GM12878 (cell line): ENCODE measurements around the gene TBC1D8. TPM values are rescaled to one million over a fixed set of nuclear protein-coding genes. Genes with fewer than 3 reads are reported as not detected.

Experiments used
- ATAC-seq: fragments of 200-7000 bp; cut with Tn5 transposase; 3 replicates; pipeline ENCODE4 v1.9.1; 2020; ENCODE audit warnings: mild to moderate bottlenecking, moderate library complexity
- BruUV-seq: library from RNA; stranded (reverse); fragments of 400-500 nt; replicated peaks from 2 replicates; lab custom pipeline; 2021; lab: Mats Ljungman, UMichigan
- CTCF ChIA-PET: fragments of 300-600 bp; sonication (Branson Sonifier 250); formaldehyde crosslinking; extraction: SDS; loops from one replicate; lab custom pipeline; 2021; ENCODE audit warnings: inconsistent platforms; lab: Yijun Ruan, JAX
- POLR2A ChIA-PET: fragments of 350-600 bp; formaldehyde crosslinking; extraction: SDS; loops from one replicate; lab custom pipeline; 2021; ENCODE audit warnings: inconsistent platforms; lab: Charles Lee
- RAD21 ChIA-PET: fragments of 300-600 bp; sonication (Branson Sonifier 250); formaldehyde crosslinking; loops from one replicate; lab custom pipeline; 2023; ENCODE audit warnings: antibody characterized with exemption; ENCODE audit not compliant: unreplicated experiment; lab: Charles Lee
- SMC1A ChIA-PET: fragments of 300-600 bp; sonication (Branson Sonifier 250); formaldehyde crosslinking; loops from one replicate; lab custom pipeline; 2023; ENCODE audit not compliant: unreplicated experiment, uncharacterized antibody; lab: Charles Lee
- DNase-seq: peaks from one replicate; pipeline ENCODE4 v3.0.0-alpha.2; 2011; ENCODE audit warnings: low read depth, low spot score
- FAIRE-seq: peaks from 3 replicates; lab custom pipeline; 2011; peaks lifted over from hg19 to GRCh38; lab: Jason Lieb, UNC
- H2AFZ ChIP-seq: 2 replicates; pipeline ENCODE4 v1.6.0; 2011; ENCODE audit warnings: low read depth, low read length, control low read depth; ENCODE audit not compliant: control insufficient read depth
- H3K27ac ChIP-seq: 2 replicates; pipeline ENCODE4 v1.5.1; 2011; ENCODE audit warnings: control low read depth; ENCODE audit not compliant: control insufficient read depth, insufficient read depth
- H3K27me3 ChIP-seq, 2 experiments: replicated peaks in 1 of 2; 2 replicates each; pipeline versions ENCODE4 v1.6.0 to v1.6.1; 2011; ENCODE audit warnings: low read length in 1 of 2; ENCODE audit not compliant: control insufficient read depth in 2 of 2, insufficient read depth in 2 of 2
- H3K36me3 ChIP-seq, 2 experiments: 2 replicates each; pipeline ENCODE4 v1.5.1; 2011; ENCODE audit warnings: low read length in 1 of 2; ENCODE audit not compliant: control insufficient read depth in 2 of 2, insufficient read depth in 2 of 2
- H3K4me1 ChIP-seq: 2 replicates; pipeline ENCODE4 v1.6.1; 2011; ENCODE audit warnings: mild to moderate bottlenecking, low read length, moderate library complexity, mixed read lengths; ENCODE audit not compliant: control insufficient read depth, insufficient read depth
- H3K4me2 ChIP-seq: 2 replicates; pipeline ENCODE4 v1.6.0; 2011; ENCODE audit warnings: control low read depth; ENCODE audit not compliant: control insufficient read depth, insufficient read depth
- H3K4me3 ChIP-seq: fragments of 200-600 bp; sonication (generic); 2 replicates; pipeline ENCODE4 v1.5.1; 2016
- H3K79me2 ChIP-seq: 2 replicates; pipeline ENCODE4 v1.6.0; 2011; ENCODE audit warnings: low read length; ENCODE audit not compliant: control insufficient read depth, insufficient read depth
- H3K9ac ChIP-seq: 2 replicates; pipeline ENCODE4 v1.8.0; 2011; ENCODE audit warnings: low read length, control low read depth, mixed read lengths; ENCODE audit not compliant: control insufficient read depth, insufficient read depth
- H3K9me3 ChIP-seq: replicated peaks from 3 replicates; pipeline ENCODE4 v1.5.1; 2011; ENCODE audit warnings: mild to moderate bottlenecking, low read length; ENCODE audit not compliant: control insufficient read depth, insufficient read depth
- H4K20me1 ChIP-seq: 2 replicates; pipeline ENCODE4 v1.6.0; 2011; ENCODE audit not compliant: control insufficient read depth, insufficient read depth
- ATF7 ChIP-seq: fragments of 450-650 bp; IDR thresholded peaks from 2 replicates; pipeline ENCODE4 v1.6.1; 2016; ENCODE audit warnings: low read depth, mild to moderate bottlenecking
- CEBPZ ChIP-seq: fragments of 150-350 bp; IDR thresholded peaks from 2 replicates; pipeline ENCODE4 v1.6.1; 2016; ENCODE audit warnings: low read depth, low read length
- CHD2 ChIP-seq: IDR thresholded peaks from 2 replicates; pipeline ENCODE4 v1.6.1; 2011; ENCODE audit warnings: low read depth, low read length, improper control_type of control experiment, borderline replicate concordance
- EED ChIP-seq: sonication (generic); IDR thresholded peaks from 2 replicates; pipeline ENCODE4 v1.6.1; 2016; ENCODE audit warnings: antibody characterized with exemption, low read depth
- FOS ChIP-seq: IDR thresholded peaks from 3 replicates; pipeline ENCODE4 v1.6.1; 2011; ENCODE audit warnings: borderline replicate concordance; ENCODE audit not compliant: insufficient read length; ENCODE audit errors: extremely low read depth
- IRF4 ChIP-seq: IDR thresholded peaks from 2 replicates; pipeline ENCODE4 v1.6.1; 2011; ENCODE audit warnings: low read depth, low read length
- MEF2A ChIP-seq: IDR thresholded peaks from 2 replicates; pipeline ENCODE4 v1.6.1; 2011; ENCODE audit warnings: low read depth, mild to moderate bottlenecking, low read length, moderate library complexity; ENCODE audit not compliant: insufficient read depth
- NR2C2 ChIP-seq: IDR thresholded peaks from 2 replicates; pipeline ENCODE4 v1.6.1; 2011; ENCODE audit warnings: borderline replicate concordance, low read depth; ENCODE audit not compliant: control insufficient read depth, insufficient read length
- PAX8 ChIP-seq: fragments of 450-650 bp; IDR thresholded peaks from 2 replicates; pipeline ENCODE4 v1.6.1; 2017; ENCODE audit warnings: mild to moderate bottlenecking, moderate library complexity
- REST ChIP-seq: IDR thresholded peaks from 2 replicates; pipeline ENCODE4 v1.6.1; 2012; ENCODE audit warnings: mild to moderate bottlenecking, low read depth, low read length
- RUNX3 ChIP-seq: IDR thresholded peaks from 2 replicates; pipeline ENCODE4 v1.6.1; 2012; ENCODE audit warnings: low read length, inconsistent platforms
- SIN3A ChIP-seq: IDR thresholded peaks from 2 replicates; pipeline ENCODE4 v1.6.1; 2012; ENCODE audit warnings: low read depth, low read length, improper control_type of control experiment
- SRF ChIP-seq, 2 experiments: IDR thresholded peaks; 2 replicates each; pipeline ENCODE4 v1.6.1; 2011; ENCODE audit warnings: low read depth in 2 of 2, low read length in 2 of 2, mild to moderate bottlenecking in 1 of 2, moderate library complexity in 1 of 2
- SUZ12 ChIP-seq: fragments of 200-600 bp; sonication (generic); IDR thresholded peaks from one replicate; pipeline ENCODE4 v1.6.1; 2018; ENCODE audit warnings: antibody characterized with exemption, mild to moderate bottlenecking; ENCODE audit not compliant: unreplicated experiment
- TBL1XR1 ChIP-seq: IDR thresholded peaks from 2 replicates; pipeline ENCODE4 v1.6.1; 2012; ENCODE audit warnings: low read depth, low read length, improper control_type of control experiment
- ZNF217 ChIP-seq: fragments of 450-650 bp; IDR thresholded peaks from 2 replicates; pipeline ENCODE4 v1.6.1; 2017; ENCODE audit warnings: antibody characterized with exemption, mild to moderate bottlenecking
- WGBS: methylation state at CpG from one replicate; pipeline ENCODE4 v1.1.6; 2016; ENCODE audit warnings: low lambda C conversion rate; ENCODE audit not compliant: insufficient replicate concordance, insufficient coverage; ENCODE audit errors: missing lambda C conversion rate; 5-methylcytosine and 5-hydroxymethylcytosine counted together
- in situ Hi-C: fragments of 300-500 bp; cut with MboI; formaldehyde crosslinking; loops from 9 replicates; pipeline ENCODE4 v1.14.3; 2018; ENCODE audit warnings: mixed read lengths
- intact Hi-C: fragments of 100-400 bp; cut with micrococcal nuclease; formaldehyde crosslinking; loops from one replicate; pipeline ENCODE4 v1.14.2; 2022; ENCODE audit not compliant: unreplicated experiment
- polyA plus RNA-seq, 11 experiments: library from polyadenylated mRNA; depleted of rRNA in 4 of 11; unstranded in 6 of 11; stranded (reverse) in 5 of 11; fragments of >200 nt; fragmentation: Nextera tagmentation in 4 of 11; fragmentation: Illumina TruSeq in 1 of 11; extraction: Ambion mirVana in 4 of 11; extraction: Trizol in 1 of 11; gene quantifications; 1 replicate in 1 of 11; 2 replicates in 10 of 11; pipeline versions ENCODE4 v1.2.1 to v1.2.3, GENCODE V29; 2011 to 2016; ENCODE audit warnings: inconsistent platforms in 2 of 11, missing spikeins in 2 of 11, low read depth in 1 of 11
- total RNA-seq, 4 experiments: library from RNA; depleted of rRNA in 3 of 4; stranded (reverse); fragments of >200 nt in 3 of 4; fragmentation: Illumina TruSeq in 1 of 4; extraction: Trizol in 1 of 4; gene quantifications; 2 replicates each; pipeline versions ENCODE4 v1.2.1 to v1.2.3, GENCODE V29; 2013 to 2021

The TBC1D8 gene
- total and polyA plus RNA-seq, 10 of the 15 experiments (the other 5 are each of a cell fraction or from before 2014, with no cell fraction given), result 0.80 to 4.9 (median 4.4) TPM

- Histone ChIP-seq H3K9ac (no peak overlapping the region), H3K9me3 (no peaks in the 10 kb centered on the region; the same call in 2 of the 3 replicates), H3K4me3 (no peak overlapping the region), H4K20me1 (no peaks in the 10 kb centered on the region), H3K27me3 (no peaks in the 10 kb centered on the region), H3K27ac (no peak overlapping the region), H3K4me1 (no peaks in the 10 kb centered on the region), H3K79me2 (no peaks in the 10 kb centered on the region), H3K4me2 (no peak overlapping the region), H2AFZ (no peak overlapping the region), H3K36me3 (no peaks in the 10 kb centered on the region)
- FAIRE-seq (no peak), DNase-seq (no peak), ATAC-seq (no peak)
- POLR2A ChIA-PET, result no interaction called here
- SMC1A ChIA-PET, result interaction anchor here (1.0 kb wide), 1 partner anchor 21 kb away, joined by 3 read pairs; no protein-coding TSS in a partner anchor
- 22% methylated on average over 3 of the region's 3 CpGs for WGBS
- intact Hi-C loops (no loop called here), in situ Hi-C loops (no loop called here)
- CTCF ChIA-PET, result interaction anchor here (1.2 kb wide), 1 partner anchor 134 kb away, joined by 3 read pairs; no protein-coding TSS in a partner anchor
- RAD21 ChIA-PET, result no interaction called here
- BruUV-seq, result no TSS peak
- no peak for TF ChIP-seq SRF (IDR thresholded peaks at IDR 0.05; ENCODE audit: low read depth in 2 of 2, low read length in 2 of 2)
- TF ChIP-seq EED, result no peak
- no peak for TF ChIP-seq FOS
- TF ChIP-seq MEF2A, result no peak
- TF ChIP-seq CEBPZ, result no peak
- TF ChIP-seq SIN3A, result no peak
- no peak for TF ChIP-seq ATF7
- TF ChIP-seq ZNF217, result no peak
- no peak for TF ChIP-seq SUZ12
- TF ChIP-seq RUNX3, result no peak
- TF ChIP-seq CHD2, result no peak
- TF ChIP-seq IRF4, result no peak
- no peak for TF ChIP-seq REST
- no peak for TF ChIP-seq NR2C2
- TF ChIP-seq TBL1XR1, result no peak
- TF ChIP-seq PAX8, result no peak
Measured at GRCh38 chr2:101161658-101162057, 10.5 kb upstream of the TBC1D8 start.
